Mesenchymal stem cell (in vitro differentiated cells and primary cell): ENCODE results near the gene BLVRB.

Source experiments
- DNase-seq: peaks from one replicate; pipeline ENCODE4 v3.0.0-alpha.2; 2013
- H2AFZ ChIP-seq: one replicate; pipeline ENCODE4 v1.6.1; 2013; ENCODE audit warnings: low read depth, mild to moderate bottlenecking, control low read depth, inconsistent platforms, low read length, moderate library complexity
- H2AK5ac ChIP-seq: 2 replicates; pipeline ENCODE4 v1.6.1; 2013; ENCODE audit warnings: low read length, moderate library complexity, mild to moderate bottlenecking, inconsistent platforms; ENCODE audit not compliant: severe bottlenecking
- H2BK120ac ChIP-seq: one replicate; pipeline ENCODE4 v1.6.1; 2013; ENCODE audit warnings: low read depth, mild to moderate bottlenecking, inconsistent platforms, low read length, moderate library complexity
- H2BK12ac ChIP-seq, 2 experiments: one replicate each; pipeline ENCODE4 v1.6.1; 2013; ENCODE audit warnings: inconsistent platforms in 2 of 2, low read length in 2 of 2, mild to moderate bottlenecking in 2 of 2, moderate library complexity in 2 of 2, control low read depth in 1 of 2
- H2BK15ac ChIP-seq: one replicate; pipeline ENCODE4 v1.6.1; 2013; ENCODE audit warnings: mild to moderate bottlenecking, low read depth, inconsistent platforms; ENCODE audit not compliant: poor library complexity, severe bottlenecking
- H2BK5ac ChIP-seq: 2 replicates; pipeline ENCODE4 v1.6.1; 2013; ENCODE audit warnings: low read depth, mild to moderate bottlenecking, low read length, control low read depth, inconsistent platforms; ENCODE audit not compliant: poor library complexity, severe bottlenecking
- H3K14ac ChIP-seq, 2 experiments: one replicate each; pipeline ENCODE4 v1.6.1; 2013; ENCODE audit warnings: inconsistent platforms in 2 of 2, low read length in 2 of 2, control low read depth in 1 of 2, mild to moderate bottlenecking in 1 of 2, moderate library complexity in 1 of 2
- H3K18ac ChIP-seq, 2 experiments: one replicate each; pipeline ENCODE4 v1.6.1; 2013; ENCODE audit warnings: inconsistent platforms in 2 of 2, low read length in 2 of 2, control low read depth in 1 of 2, low read depth in 1 of 2, mild to moderate bottlenecking in 1 of 2
- H3K23ac ChIP-seq, 2 experiments: one replicate each; pipeline ENCODE4 v1.6.1; 2013; ENCODE audit warnings: inconsistent platforms in 2 of 2, low read length in 2 of 2, mild to moderate bottlenecking in 2 of 2, moderate library complexity in 2 of 2, control low read depth in 1 of 2
- H3K27ac ChIP-seq: 2 replicates; pipeline ENCODE4 v1.5.1; 2013; ENCODE audit warnings: mild to moderate bottlenecking, moderate library complexity, low read length, control low read depth, inconsistent platforms; ENCODE audit not compliant: poor library complexity, severe bottlenecking
- H3K27me3 ChIP-seq, 2 experiments: 2 replicates each; pipeline versions ENCODE4 v1.6.1 to v1.7.0; 2013; ENCODE audit warnings: low read length in 2 of 2, mild to moderate bottlenecking in 2 of 2, moderate library complexity in 2 of 2, control low read depth in 1 of 2, inconsistent platforms in 1 of 2; ENCODE audit not compliant: control insufficient read depth in 1 of 2, insufficient read depth in 1 of 2
- H3K36me3 ChIP-seq, 2 experiments: 2 replicates each; pipeline versions ENCODE4 v1.6.1 to v1.7.0; 2013; ENCODE audit warnings: low read length in 2 of 2, control low read depth in 1 of 2, inconsistent platforms in 1 of 2, low read depth in 1 of 2, mild to moderate bottlenecking in 1 of 2; ENCODE audit not compliant: insufficient read depth in 2 of 2, control insufficient read depth in 1 of 2
- H3K4ac ChIP-seq, 2 experiments: one replicate each; pipeline ENCODE4 v1.6.1; 2013; ENCODE audit warnings: inconsistent platforms in 2 of 2, low read length in 2 of 2, mild to moderate bottlenecking in 2 of 2, moderate library complexity in 2 of 2, control low read depth in 1 of 2, low read depth in 1 of 2
- H3K4me1 ChIP-seq: 2 replicates; pipeline ENCODE4 v1.6.1; 2013; ENCODE audit warnings: low read depth, low read length, control low read depth; ENCODE audit not compliant: control insufficient read depth, insufficient read depth
- H3K4me2 ChIP-seq: 2 replicates; pipeline ENCODE4 v1.6.1; 2013; ENCODE audit warnings: low read length, mild to moderate bottlenecking, inconsistent platforms; ENCODE audit not compliant: poor library complexity, severe bottlenecking
- H3K4me3 ChIP-seq, 2 experiments: 2 replicates each; pipeline versions ENCODE4 v1.5.1 to v1.7.0; 2013; ENCODE audit warnings: low read length in 2 of 2, mild to moderate bottlenecking in 2 of 2, control low read depth in 1 of 2, low read depth in 1 of 2; ENCODE audit not compliant: insufficient read depth in 1 of 2
- H3K79me1 ChIP-seq: replicated peaks from 2 replicates; pipeline ENCODE4 v1.6.1; 2013; ENCODE audit warnings: mild to moderate bottlenecking, control low read depth, low read length, inconsistent platforms; ENCODE audit not compliant: poor library complexity, severe bottlenecking
- H3K9ac ChIP-seq: 2 replicates; pipeline ENCODE4 v1.7.0; 2013; ENCODE audit warnings: mild to moderate bottlenecking, low read length, moderate library complexity
- H3K9me3 ChIP-seq: 2 replicates; pipeline ENCODE4 v1.7.0; 2013; ENCODE audit warnings: mild to moderate bottlenecking, low read length; ENCODE audit not compliant: control insufficient read depth
- H4K8ac ChIP-seq: one replicate; pipeline ENCODE4 v1.6.1; 2013; ENCODE audit warnings: inconsistent platforms, mild to moderate bottlenecking, low read length, moderate library complexity
- H4K91ac ChIP-seq: one replicate; pipeline ENCODE4 v1.6.1; 2013; ENCODE audit warnings: mild to moderate bottlenecking, low read length, inconsistent platforms
- WGBS: methylation state at CpG from one replicate; pipeline ENCODE4 v1.1.7; 2013; ENCODE audit warnings: mixed read lengths; 5-methylcytosine and 5-hydroxymethylcytosine counted together

The BLVRB gene

DNA sequence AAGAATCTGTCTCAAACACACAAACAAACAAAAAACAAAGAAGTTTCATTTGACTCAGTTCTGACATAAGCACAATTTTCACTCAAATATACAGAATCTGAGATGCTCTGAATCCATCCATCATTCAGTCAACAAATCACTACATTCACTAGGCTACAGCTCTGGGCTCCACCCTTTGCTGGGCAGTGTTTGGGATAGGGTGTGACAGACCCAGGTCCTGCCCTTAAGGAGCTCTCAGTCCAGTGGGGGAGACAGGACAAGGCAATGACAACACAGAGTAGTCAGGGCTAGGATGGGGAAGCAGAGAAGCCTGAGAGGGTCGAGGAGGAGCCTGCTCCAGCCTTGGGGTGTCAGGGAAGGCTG is 46.5 kb upstream of the BLVRB start:
- no peak overlapping the region for H3K14ac ChIP-seq
- no peaks in the 10 kb centered on the region for H3K36me3 ChIP-seq
- H2BK15ac ChIP-seq = no peak overlapping the region
- H3K23ac ChIP-seq = no peak overlapping the region
- H2BK5ac ChIP-seq = no peak overlapping the region
- H3K4ac ChIP-seq = no peak overlapping the region
- H2AFZ ChIP-seq = no peak overlapping the region
- no peak for DNase-seq
- no peak overlapping the region for H3K18ac ChIP-seq
- no peak overlapping the region for H2BK120ac ChIP-seq
- no peak overlapping the region for H2AK5ac ChIP-seq
- no peak overlapping the region for H3K4me2 ChIP-seq
- no peak overlapping the region for H3K4me3 ChIP-seq
- no peak overlapping the region for H4K8ac ChIP-seq
- peaks cover 34 to 42% of the 10 kb centered on the region in 2 experiments for H3K27me3 ChIP-seq
- H3K9ac ChIP-seq = no peak overlapping the region
- H3K4me1 ChIP-seq = peaks cover 12% of the 10 kb centered on the region
- no peaks in the 10 kb centered on the region for H3K79me1 ChIP-seq
- no peak overlapping the region for H4K91ac ChIP-seq
- no peaks in the 10 kb centered on the region for H3K9me3 ChIP-seq
- 62% methylated on average over 1 of the region's 1 CpG for WGBS
- no peak overlapping the region for H3K27ac ChIP-seq
- no peak overlapping the region for H2BK12ac ChIP-seq

- 91% methylated on average over 6 of the region's 6 CpGs for WGBS
- Histone ChIP-seq H3K14ac (no peak overlapping the region), H2BK12ac (no peak overlapping the region), H3K4me1 (peaks cover 12% of the 10 kb centered on the region), H3K9ac (no peak overlapping the region), H4K91ac (no peak overlapping the region), H3K4ac (no peak overlapping the region), H2BK15ac (no peak overlapping the region), H3K18ac (no peak overlapping the region), H3K4me3 (no peak overlapping the region), H2AK5ac (no peak overlapping the region), H3K79me1 (no peaks in the 10 kb centered on the region), H3K27me3 (peaks cover 34 to 42% of the 10 kb centered on the region in 2 experiments), H3K4me2 (no peak overlapping the region), H2BK120ac (no peak overlapping the region), H2AFZ (no peak overlapping the region), H3K36me3 (no peaks in the 10 kb centered on the region), H3K23ac (no peak overlapping the region), H4K8ac (no peak overlapping the region), H2BK5ac (no peak overlapping the region), H3K9me3 (no peaks in the 10 kb centered on the region), H3K27ac (no peak overlapping the region)
- no peak for DNase-seq
These were observed 45.9 kb upstream of the BLVRB start for GRCh38 chr19:40511487-40511886.

DNA sequence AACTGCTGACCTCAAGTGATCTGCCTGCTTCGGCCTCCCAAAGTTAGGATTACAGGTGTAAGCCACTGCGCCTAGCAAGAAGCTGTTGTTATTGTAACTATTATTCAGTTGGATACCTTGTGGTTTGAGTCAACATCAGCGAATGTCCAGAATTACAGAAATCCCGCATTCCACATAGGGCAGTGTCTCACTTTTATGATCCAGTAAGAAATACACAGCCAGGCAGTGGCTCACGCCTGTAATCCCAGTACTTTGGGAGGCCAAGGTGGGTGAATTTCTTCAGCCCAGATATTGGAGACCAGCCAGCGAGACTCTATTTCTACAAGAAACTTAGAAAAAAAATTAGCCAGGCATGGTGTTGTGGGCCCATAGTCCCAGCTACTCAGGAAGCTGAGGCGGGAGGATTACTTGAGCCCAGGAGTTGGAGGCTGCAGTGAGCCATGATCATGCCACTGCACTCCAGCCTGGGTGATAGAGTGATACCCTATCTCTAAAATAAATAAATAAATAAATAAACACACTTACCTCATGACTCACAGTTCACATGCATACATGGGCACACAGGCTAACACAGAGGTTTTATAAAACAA is 45.1 kb upstream of the BLVRB start:
- WGBS = 88% methylated on average over 7 of the region's 7 CpGs
- H2AK5ac ChIP-seq = no peak overlapping the region
- H3K18ac ChIP-seq = no peak overlapping the region
- H2AFZ ChIP-seq = no peak overlapping the region
- no peak overlapping the region for H4K8ac ChIP-seq
- H3K27me3 ChIP-seq = peaks cover 41 to 48% of the 10 kb centered on the region in 2 experiments
- H3K4me3 ChIP-seq = no peak overlapping the region
- H3K27ac ChIP-seq = no peak overlapping the region
- H2BK12ac ChIP-seq = no peak overlapping the region
- H2BK15ac ChIP-seq = no peak overlapping the region
- H2BK5ac ChIP-seq = no peak overlapping the region
- H3K79me1 ChIP-seq = no peaks in the 10 kb centered on the region
- no peak overlapping the region for H3K4ac ChIP-seq
- no peak overlapping the region for H3K14ac ChIP-seq
- H3K4me2 ChIP-seq = no peak overlapping the region
- no peak overlapping the region for H3K9ac ChIP-seq
- H3K4me1 ChIP-seq = peaks cover 12% of the 10 kb centered on the region
- no peak overlapping the region for H4K91ac ChIP-seq
- H3K9me3 ChIP-seq = no peaks in the 10 kb centered on the region
- DNase-seq = no peak
- H3K23ac ChIP-seq = no peak overlapping the region
- no peak overlapping the region for H2BK120ac ChIP-seq
- H3K36me3 ChIP-seq = no peaks in the 10 kb centered on the region

DNA sequence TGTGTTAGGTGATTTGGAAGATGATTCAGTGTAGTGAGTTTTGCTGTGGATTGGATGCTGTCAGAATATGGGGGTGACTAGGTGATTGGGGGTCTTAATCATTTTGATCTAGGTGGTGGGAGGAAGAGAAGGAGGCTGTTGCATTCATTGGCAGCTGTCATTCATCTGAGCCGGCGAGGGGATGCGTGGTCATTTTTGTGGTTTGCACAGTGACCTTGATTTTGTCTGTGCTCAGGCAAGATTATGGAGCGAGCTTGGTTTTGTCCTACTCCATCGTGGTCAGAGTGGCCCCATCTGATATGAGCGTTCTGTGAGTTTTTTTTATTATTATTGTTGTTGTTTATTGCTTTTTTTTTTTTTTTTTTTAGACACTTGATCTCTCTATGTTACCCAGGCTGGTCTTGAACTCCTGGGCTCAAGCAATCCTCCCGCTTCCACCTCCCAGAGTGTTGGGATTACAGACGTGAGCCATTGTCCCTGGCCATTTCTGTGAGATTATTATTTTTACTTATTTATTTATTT is 43.3 kb upstream of the BLVRB start:
- WGBS = 98% methylated on average over 3 of the region's 8 CpGs

More for the DNA sequence above, 43.3 kb upstream of the BLVRB start:
- H3K36me3 ChIP-seq = no peaks in the 10 kb centered on the region
- H3K4me3 ChIP-seq = no peak overlapping the region
- no peak overlapping the region for H3K27ac ChIP-seq
- H2BK15ac ChIP-seq = no peak overlapping the region
- H4K91ac ChIP-seq = no peak overlapping the region
- no peaks in the 10 kb centered on the region for H3K9me3 ChIP-seq
- no peak overlapping the region for H2BK5ac ChIP-seq
- no peak overlapping the region for H3K9ac ChIP-seq
- no peak overlapping the region for H2BK120ac ChIP-seq
- H2AFZ ChIP-seq = no peak overlapping the region
- no peak overlapping the region for H3K14ac ChIP-seq
- no peak overlapping the region for H3K18ac ChIP-seq
- no peak overlapping the region for H4K8ac ChIP-seq
- H3K4ac ChIP-seq = no peak overlapping the region
- H3K4me1 ChIP-seq = peaks cover 12% of the 10 kb centered on the region
- no peak for DNase-seq
- no peak overlapping the region for H2BK12ac ChIP-seq
- no peak overlapping the region for H3K4me2 ChIP-seq
- no peaks in the 10 kb centered on the region for H3K79me1 ChIP-seq
- no peak overlapping the region for H3K23ac ChIP-seq
- H2AK5ac ChIP-seq = no peak overlapping the region
- peaks cover 27 to 39% of the 10 kb centered on the region in 2 experiments for H3K27me3 ChIP-seq
